GM12891 (cell line): ENCODE results near the gene DENND1A.

Source experiments
- PAX5 ChIP-seq: IDR thresholded peaks from 2 replicates; pipeline ENCODE4 v1.6.1; 2011; ENCODE audit warnings: low read length, moderate library complexity, mild to moderate bottlenecking; ENCODE audit not compliant: insufficient read depth, severe bottlenecking
- POLR2A ChIP-seq: IDR thresholded peaks from 2 replicates; pipeline ENCODE4 v1.6.1; 2011; ENCODE audit warnings: low read depth, low read length, control low read depth
- SPI1 ChIP-seq: IDR thresholded peaks from 2 replicates; pipeline ENCODE4 v1.6.1; 2011; ENCODE audit warnings: low read depth, low read length, control low read depth
- TAF1 ChIP-seq: IDR thresholded peaks from 2 replicates; pipeline ENCODE4 v1.6.1; 2011; ENCODE audit warnings: low read depth, low read length, control low read depth

DNA sequence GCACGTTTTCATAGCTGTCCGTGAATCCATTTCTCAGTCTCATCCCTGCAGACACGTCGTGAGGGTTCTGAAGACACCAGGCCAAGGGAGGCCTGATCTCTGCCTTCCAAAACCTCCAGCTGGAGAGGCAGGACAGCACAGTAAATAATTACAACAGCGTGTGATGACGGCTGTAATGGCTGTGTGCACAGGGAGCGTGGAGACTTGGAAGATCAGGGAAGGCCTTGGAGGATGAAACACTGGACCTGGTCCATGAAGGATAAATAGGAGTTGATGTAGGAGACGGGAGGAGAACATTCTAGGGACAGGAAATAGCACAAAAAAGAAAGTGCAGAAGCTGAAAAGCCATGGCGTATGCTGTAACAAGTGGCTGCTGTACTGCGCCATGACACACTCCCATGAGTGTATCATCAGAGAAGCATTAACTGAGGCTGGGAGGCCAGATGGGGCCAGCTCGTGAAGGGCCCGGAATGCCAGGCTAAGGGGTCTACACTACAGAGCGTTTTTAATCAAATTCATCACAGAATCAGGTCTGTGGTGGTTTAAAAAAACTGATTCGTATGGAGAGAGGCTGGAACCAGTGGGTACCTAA, 476.8 kb downstream of the DENND1A start:
- TF ChIP-seq SPI1 = no peak
- TF ChIP-seq PAX5 = no peak
- no peak for TF ChIP-seq POLR2A
- TF ChIP-seq TAF1 = no peak
